HG02870 (cell line): ENCODE measurements around the gene LATS2.

ENCODE experiments used
- ATAC-seq: cut with Tn5 transposase; IDR thresholded peaks from one replicate; pipeline ENCODE4 v1.9.1; 2021; ENCODE audit warnings: mild to moderate bottlenecking, moderate library complexity; ENCODE audit not compliant: unreplicated experiment

The LATS2 gene

GRCh38 chr13:21020176-21020575, 41.2 kb downstream of the LATS2 start:
- ATAC-seq: no peak

- ATAC-seq: no peak
Measured at GRCh38 chr13:21018220-21018619, 43.2 kb downstream of the LATS2 start.

- ATAC-seq: no peak
Measured at GRCh38 chr13:21016487-21016886, 44.9 kb downstream of the LATS2 start.

- ATAC-seq: no peak
Measured at GRCh38 chr13:21015284-21015683, 46.1 kb downstream of the LATS2 start.

GRCh38 chr13:21014502-21015170, 46.8 kb downstream of the LATS2 start:
- ATAC-seq: no peak

- ATAC-seq: no peak
Measured at GRCh38 chr13:21014139-21014501, 47.3 kb downstream of the LATS2 start.

GRCh38 chr13:21013682-21014038, 47.7 kb downstream of the LATS2 start:
- no peak for ATAC-seq

GRCh38 chr13:21012841-21013681, 48.3 kb downstream of the LATS2 start:
- no peak for ATAC-seq

GRCh38 chr13:21012211-21012610, 49.2 kb downstream of the LATS2 start:
- ATAC-seq: no peak

- no peak for ATAC-seq
Measured at GRCh38 chr13:21011378-21011777, 50.0 kb downstream of the LATS2 start.

GRCh38 chr13:21010621-21011020, 50.8 kb downstream of the LATS2 start:
- ATAC-seq: no peak

- ATAC-seq: no peak
Measured at GRCh38 chr13:21009036-21009435, 52.4 kb downstream of the LATS2 start.

- no peak for ATAC-seq
Measured at GRCh38 chr13:21008026-21008425, 53.4 kb downstream of the LATS2 start.

- no peak for ATAC-seq
Measured at GRCh38 chr13:21006141-21007005, 55.0 kb downstream of the LATS2 start.

- no peak for ATAC-seq
Measured at GRCh38 chr13:21005193-21005592, 56.2 kb downstream of the LATS2 start.

GRCh38 chr13:21001471-21001870, 59.9 kb downstream of the LATS2 start:
- ATAC-seq: no peak

GRCh38 chr13:21000647-21001046, 60.7 kb downstream of the LATS2 start:
- no peak for ATAC-seq

GRCh38 chr13:20998649-20999415, 62.6 kb downstream of the LATS2 start:
- no peak for ATAC-seq

GRCh38 chr13:20997301-20998161, 63.9 kb downstream of the LATS2 start:
- ATAC-seq: no peak
